GM12891 (cell line): ENCODE measurements around the gene FHAD1.

ENCODE experiments used
- POLR2A ChIP-seq: IDR thresholded peaks from 2 replicates; pipeline ENCODE4 v1.6.1; 2011; ENCODE audit warnings: low read depth, low read length, control low read depth
- SPI1 ChIP-seq: IDR thresholded peaks from 2 replicates; pipeline ENCODE4 v1.6.1; 2011; ENCODE audit warnings: low read depth, low read length, control low read depth

GRCh38 chr1:15273274-15273673, 26.3 kb downstream of the FHAD1 start:
- TF ChIP-seq SPI1 (no peak), POLR2A (no peak)
